ENCODE measurements around the gene TEKTIP1.

The TEKTIP1 gene

DNA sequence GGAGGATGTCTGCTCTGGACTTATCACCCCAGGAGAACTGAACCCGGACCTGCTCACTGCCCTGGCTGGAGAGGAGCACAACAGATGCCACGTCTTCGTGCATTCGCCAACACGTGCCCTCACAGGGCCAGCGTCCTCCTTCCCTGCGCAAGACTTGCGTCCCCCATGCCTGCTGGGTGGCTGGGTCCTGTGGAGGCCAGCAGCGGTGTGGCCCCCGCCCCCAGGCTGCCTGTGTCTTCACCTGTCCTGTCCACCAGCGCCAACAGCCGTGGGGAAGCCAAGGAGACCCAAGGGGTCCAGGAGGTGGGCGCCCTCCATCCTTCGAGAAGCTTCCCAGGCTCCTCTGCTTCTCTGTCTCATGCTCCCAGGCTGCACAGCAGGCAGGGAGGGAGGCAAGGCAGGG is 3.4 kb upstream of the TEKTIP1 start:
- no peak for DNase-seq (ENCODE audit: low read depth)
- TF ChIP-seq, protein P1, sequence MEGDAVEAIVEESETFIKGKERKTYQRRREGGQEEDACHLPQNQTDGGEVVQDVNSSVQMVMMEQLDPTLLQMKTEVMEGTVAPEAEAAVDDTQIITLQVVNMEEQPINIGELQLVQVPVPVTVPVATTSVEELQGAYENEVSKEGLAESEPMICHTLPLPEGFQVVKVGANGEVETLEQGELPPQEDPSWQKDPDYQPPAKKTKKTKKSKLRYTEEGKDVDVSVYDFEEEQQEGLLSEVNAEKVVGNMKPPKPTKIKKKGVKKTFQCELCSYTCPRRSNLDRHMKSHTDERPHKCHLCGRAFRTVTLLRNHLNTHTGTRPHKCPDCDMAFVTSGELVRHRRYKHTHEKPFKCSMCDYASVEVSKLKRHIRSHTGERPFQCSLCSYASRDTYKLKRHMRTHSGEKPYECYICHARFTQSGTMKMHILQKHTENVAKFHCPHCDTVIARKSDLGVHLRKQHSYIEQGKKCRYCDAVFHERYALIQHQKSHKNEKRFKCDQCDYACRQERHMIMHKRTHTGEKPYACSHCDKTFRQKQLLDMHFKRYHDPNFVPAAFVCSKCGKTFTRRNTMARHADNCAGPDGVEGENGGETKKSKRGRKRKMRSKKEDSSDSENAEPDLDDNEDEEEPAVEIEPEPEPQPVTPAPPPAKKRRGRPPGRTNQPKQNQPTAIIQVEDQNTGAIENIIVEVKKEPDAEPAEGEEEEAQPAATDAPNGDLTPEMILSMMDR (IDR thresholded peaks at IDR 0.05; ENCODE audit: low read depth, low read length, missing control alignments) = no peak
- no peak overlapping the region for H3K4me3 ChIP-seq (ENCODE audit: low read depth, low read length)

GRCh38 chr19:3535981-3536380 is 3.0 kb upstream of the TEKTIP1 start:
- H3K4me3 ChIP-seq (ENCODE audit: low read depth, low read length) = no peak overlapping the region
- TF ChIP-seq, protein P1 (IDR thresholded peaks at IDR 0.05; ENCODE audit: low read depth, low read length, missing control alignments) = no peak
- no peak for DNase-seq (ENCODE audit: low read depth)

GRCh38 chr19:3536429-3537100 is 2.4 kb upstream of the TEKTIP1 start:
- DNase-seq (ENCODE audit: low read depth) = no peak
- TF ChIP-seq, protein P1 (IDR thresholded peaks at IDR 0.05; ENCODE audit: low read depth, low read length, missing control alignments) = no peak

DNA sequence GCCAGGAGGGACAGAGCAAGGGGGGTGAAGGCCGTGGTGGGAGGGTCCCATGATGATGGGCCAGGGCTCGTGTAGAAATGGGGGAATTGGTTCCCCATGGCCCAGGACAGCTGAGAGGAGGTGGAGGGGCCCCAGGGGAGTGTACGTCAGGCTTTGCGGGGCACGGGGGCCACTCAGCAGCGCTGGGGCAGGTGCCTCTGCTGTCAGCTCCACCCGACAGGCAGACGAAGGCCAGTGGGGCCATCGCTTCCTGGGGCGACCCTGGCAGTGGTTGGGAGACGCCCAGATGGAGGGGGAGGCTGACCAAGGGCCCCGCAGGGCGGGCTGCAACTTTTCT is 1.9 kb upstream of the TEKTIP1 start:
- TF ChIP-seq, protein P1 (IDR thresholded peaks at IDR 0.05; ENCODE audit: low read depth, low read length, missing control alignments) = no peak
- DNase-seq (ENCODE audit: low read depth) = no peak
- no peak overlapping the region for H3K4me3 ChIP-seq (ENCODE audit: low read depth, low read length)

More at GRCh38 chr19:3536429-3537100, 2.4 kb upstream of the TEKTIP1 start:
- H3K4me3 ChIP-seq (ENCODE audit: low read depth, low read length) = no peak overlapping the region

DNA sequence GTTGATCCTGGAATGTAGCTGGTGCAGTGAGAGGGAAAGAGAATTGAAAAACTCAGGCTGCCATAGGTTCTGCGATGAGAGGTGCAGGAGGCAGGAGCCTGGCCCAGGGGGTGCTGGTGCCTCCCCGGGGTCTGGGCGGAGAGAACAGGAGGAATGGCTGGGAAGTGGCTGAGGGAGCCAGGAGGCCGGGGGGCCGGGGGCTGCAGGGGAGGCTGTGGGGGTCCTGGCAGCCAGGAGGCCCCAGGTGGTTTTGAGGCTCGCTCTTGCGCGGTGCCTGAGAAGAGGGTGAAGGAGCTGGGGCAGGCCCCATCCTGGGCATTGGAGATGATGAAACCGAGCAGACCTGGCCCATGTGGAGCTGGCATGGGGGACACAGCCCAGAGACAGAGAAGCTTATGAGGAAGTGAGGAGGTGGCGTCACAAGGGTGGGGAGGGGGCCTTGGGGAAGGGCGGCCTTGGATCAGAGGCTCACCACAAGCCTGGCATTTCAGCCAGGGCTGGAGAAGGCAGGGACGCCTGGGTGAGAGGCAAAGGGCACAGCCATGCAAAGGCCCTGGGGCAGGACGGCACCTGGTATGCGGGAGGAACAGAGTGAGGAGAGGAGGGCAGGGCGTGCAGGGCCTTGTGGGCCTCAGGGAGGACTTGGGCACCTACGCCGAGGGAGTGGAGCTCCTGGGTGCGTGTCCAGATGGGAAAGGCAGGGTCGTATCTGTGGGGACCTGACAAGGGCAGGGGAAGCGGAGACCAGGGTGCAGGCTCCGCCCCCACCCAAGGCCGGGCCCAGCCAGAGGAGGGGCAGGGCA is 1.3 kb upstream of the TEKTIP1 start:
- no peak overlapping the region for H3K4me3 ChIP-seq (ENCODE audit: low read depth, low read length)
- no peak for DNase-seq (ENCODE audit: low read depth)
- TF ChIP-seq, protein P1 (IDR thresholded peaks at IDR 0.05; ENCODE audit: low read depth, low read length, missing control alignments) = no peak

DNA sequence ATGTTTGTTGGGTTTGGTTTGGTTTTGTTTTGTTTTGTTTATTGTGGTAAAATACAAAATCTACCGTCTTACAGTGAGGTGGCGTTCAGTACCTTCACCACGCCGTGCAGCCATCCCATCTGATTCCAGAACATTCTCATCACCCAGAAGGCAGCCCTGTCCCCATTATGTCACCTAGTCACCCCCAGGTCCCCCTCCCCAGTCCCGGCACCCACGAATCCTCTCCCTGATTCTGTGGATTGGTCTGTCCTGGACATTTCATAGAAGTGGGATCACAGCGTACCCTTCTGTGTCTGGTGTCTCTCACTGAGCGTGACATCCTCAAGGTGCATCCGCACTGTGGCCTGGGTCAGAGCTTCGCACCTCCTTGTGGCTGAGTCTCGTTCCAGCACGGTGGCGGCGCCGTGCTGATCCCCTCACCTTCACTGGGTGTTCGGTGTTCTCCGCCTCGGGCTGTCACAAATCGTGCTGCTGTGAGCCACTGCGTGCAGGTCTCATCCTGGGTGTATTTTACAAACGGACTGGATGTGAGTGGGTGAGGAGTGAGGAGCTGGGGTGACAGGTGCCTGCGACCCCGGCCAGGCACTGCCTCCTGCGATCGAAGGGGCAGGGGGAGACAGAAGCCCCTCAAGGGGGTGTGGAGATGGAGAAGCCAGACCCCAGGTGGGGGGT is 580 bp upstream of the TEKTIP1 start:
- H3K4me3 ChIP-seq (ENCODE audit: low read depth, low read length) = no peak overlapping the region
- no peak for DNase-seq (ENCODE audit: low read depth)
- TF ChIP-seq, protein P1 (IDR thresholded peaks at IDR 0.05; ENCODE audit: low read depth, low read length, missing control alignments) = no peak

All from GM12864 (cell line).